ENCODE data around the gene RTCA.
A peak's percentile ranks its signal among the peaks of the same experiment; 100 is the strongest.
"Not testable (repeated sequence)": the region's sequence is repeated elsewhere in the genome, so short reads cannot be mapped to it uniquely, and the experiment has no call there.

RTCA gene

DNA sequence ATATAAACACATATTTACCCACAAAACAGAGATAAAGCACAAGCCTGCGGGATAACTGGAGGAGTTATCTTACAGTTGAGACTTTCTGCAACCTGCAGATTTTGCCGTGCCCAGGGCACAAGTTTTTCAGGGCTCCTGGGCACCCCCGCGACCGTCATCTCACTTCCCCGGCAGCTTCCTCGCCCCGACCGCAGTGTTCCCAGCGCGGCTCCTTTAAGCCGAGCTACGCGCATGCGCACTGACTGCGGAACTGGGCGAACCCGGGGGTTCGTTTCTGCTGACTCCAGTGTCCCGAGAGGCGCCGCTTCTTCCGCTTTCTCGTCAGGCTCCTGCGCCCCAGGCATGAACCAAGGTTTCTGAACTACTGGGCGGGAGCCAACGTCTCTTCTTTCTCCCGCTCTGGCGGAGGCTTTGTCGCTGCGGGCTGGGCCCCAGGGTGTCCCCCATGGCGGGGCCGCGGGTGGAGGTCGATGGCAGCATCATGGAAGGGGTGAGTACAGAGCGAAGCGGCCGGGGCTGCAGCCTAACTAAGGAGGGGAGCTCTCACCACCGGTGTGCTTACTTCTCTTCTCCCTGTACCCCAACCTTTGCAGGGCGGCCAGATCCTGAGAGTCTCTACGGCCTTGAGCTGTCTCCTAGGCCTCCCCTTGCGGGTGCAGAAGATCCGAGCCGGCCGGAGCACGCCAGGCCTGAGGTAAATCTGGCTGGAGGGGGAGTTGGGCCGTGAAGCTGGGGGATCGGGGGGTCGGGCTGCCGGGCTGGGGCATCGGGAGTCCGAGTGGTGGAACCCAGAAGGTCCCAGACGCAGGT, at the start of gene RTCA:
Gene RTCA (plus strand): TSS at position 286 of the 810 bp plus-strand sequence. CDS start 160 bp downstream, at position 446.
- DNase-seq (ENCODE audit: low spot score), result peak; percentile 93

DNA sequence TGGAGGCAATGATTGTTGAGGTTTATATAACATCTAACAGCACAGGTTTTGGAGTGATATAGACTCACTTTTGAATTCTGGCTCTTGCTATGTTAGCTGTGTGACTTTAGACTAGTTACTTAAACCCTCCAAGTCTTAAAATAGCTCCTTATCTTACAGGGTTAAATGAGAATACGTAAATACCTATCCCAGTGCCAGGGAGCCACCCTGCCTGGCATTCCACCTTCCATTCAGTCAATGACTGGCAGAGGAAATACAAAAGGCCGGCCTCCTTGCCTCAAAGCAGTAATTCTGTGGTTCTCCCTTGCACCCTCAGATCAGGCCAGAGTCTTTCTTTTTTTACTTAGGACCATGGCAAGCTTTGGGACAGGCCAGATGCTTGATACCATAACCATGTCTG, 48.2 kb upstream of the RTCA start:
- no peak for DNase-seq (ENCODE audit: low spot score)

DNA sequence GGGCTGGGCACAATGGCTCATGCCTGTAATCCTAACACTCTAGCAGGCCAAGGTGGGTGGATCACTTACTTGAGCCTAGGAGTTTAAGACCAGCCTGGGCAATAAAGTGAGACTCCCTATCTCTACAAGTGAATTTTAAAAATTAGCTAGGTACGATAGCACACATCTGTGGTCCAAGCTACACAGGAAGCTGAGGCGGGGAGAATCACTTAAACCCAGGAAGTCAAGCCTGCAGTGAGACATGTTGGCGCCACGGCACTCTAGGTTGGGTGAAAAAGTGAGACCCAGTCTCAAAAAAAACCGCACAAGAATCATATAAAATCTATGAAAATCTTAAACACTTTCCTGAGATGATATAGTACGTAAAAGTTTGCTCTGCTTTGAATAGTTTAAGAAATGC, 46.6 kb upstream of the RTCA start:
- no peak for DNase-seq (ENCODE audit: low spot score)

DNA sequence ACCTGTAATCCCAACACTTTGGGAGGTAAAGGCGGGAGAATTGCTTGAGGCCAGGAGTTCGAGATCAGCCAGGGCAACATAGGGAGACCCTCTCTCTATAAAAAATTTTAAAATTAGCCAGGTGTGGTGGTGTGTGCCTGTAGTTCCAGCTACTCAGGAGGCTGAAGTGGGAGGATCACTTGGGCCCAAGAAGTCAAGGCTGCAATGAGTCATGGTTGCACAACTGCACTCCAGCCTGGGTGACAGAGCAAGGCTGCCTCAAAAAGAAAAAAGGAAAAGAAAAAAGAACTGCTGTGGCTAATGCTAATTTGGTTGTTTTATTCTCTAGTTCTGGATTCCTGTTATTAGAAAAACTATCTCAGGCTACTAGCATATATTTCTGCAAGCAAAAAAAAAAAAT, 46.1 kb upstream of the RTCA start:
- no peak for DNase-seq (ENCODE audit: low spot score)

DNA sequence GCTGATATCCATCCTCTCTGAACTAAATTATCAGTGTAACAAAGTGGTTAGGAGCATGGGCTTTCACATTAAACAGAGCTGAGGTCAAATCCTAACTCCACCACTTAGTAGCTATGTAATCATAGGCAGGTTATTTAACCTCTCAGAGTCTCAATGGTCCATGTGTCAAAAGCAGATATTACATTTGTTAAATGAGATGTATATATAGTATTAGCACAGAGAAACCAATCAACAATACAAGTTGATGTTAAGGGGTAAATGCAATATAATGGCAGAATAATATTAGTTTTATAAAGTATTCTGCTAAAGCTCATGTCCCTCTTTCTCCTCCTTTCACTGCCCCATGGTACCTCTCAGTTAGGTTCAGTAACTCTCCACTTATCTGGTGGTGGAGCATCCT, 43.6 kb upstream of the RTCA start:
- no peak for DNase-seq (ENCODE audit: low spot score)

DNA sequence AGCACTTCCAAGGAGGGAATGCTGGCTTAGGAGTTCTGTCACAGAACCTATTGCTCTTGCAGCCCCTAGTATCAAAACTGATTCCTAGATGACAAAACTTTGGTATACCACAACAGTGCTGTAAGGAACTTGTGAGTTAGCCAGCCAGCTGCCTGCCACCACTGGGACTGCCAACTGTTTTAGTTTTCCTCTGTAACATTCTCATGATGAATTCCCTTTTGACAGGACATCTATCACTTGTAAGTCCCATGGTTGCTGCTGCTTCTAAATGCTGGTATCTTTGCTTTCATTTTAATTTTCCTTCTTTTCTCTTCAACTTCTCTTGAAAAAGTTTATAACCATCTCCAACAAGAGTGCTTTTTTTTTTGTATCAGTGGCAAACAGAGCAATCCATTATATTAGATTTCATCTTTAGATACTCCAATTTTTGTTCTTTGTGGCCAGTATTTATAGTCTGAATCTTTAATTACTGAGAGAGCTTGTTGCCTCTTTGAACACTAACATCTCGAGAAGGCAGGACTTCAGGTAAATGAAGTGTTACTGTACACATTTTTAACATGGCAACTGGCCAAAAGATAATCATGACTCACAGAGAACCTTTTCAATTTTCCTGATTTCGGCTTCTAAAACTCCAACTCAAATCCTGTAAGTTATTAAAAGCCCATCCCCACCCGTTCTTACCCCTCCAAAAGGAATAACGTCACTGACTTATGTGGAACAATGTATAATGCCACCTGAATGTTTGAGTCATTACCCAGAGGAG, 36.2 kb upstream of the RTCA start:
- DNase-seq (ENCODE audit: low spot score), result no peak

DNA sequence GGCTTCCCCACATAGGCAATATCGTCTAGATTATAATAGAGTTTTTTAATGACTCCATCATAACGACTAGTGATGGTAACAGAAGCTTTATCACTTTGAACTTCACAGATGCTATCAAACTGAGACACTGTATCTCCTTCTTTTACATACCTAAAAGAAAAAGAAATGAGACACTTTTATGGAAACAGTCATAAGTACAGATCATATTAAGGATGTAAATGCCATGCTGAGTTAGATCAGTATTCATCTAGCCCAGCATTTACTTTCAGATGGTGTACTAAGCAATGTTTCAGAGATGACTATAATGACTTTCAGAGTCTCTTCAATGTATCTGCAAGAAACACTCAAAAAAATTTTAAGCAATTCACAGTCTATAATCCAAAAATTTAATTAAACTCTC, 35.3 kb upstream of the RTCA start:
- DNase-seq (ENCODE audit: low spot score), result no peak

DNA sequence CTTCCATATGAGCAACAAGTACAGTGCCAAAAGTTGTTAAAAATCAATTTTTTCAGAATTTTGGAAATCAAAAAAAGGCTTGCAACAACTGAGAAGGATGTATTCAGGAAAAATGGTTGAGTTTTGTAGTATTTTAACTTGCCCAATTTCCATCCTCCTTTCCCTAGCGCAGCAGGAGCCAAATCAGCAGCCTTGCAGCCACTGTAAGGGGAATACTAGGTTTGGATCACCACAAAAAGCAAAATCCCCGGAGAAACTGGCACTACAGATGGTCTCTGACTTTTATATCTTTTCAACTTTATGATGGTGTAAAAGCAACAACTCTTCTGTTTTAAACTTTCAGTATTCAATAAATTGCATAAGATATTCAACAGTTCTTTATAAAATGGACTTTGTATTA, 34.3 kb upstream of the RTCA start:
- no peak for DNase-seq (ENCODE audit: low spot score)

DNA sequence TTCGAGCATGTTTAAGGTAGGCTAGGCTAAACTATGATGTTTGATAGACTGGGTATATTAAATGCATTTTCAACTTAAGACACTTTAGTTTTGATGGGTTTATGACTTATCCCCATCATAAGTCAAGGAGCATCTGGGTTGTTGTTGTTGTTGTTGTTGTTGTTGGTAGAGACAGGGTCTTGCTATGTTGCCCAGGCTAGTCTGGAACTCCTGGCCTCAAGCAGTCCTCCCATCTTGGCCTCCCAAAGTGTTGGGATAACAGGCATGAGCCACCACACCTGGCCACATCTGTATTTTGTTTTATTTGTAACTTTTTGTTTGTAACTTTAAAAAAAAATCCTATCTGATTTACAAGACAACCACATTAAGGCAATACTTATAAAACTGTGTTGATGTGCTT, 33.9 kb upstream of the RTCA start:
- DNase-seq (ENCODE audit: low spot score), result no peak

DNA sequence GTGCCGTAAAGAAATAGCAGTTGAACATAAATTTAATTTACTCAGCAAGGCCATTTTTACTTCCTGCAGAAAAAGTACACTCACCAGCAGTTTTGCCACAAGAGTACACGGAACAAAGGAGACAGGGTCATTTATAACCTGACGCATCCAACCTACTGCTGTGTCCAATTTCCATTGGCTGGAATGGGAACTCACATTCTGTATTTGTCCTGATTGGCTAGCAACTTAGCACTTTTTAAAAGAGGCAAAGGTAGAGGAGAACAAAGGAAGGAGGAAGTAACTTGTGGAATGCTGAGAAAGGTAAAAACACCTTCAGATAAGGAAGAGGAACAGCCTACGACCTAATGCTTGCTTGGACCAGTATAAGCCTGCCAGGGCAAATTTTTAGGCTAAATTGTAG, 32.5 kb upstream of the RTCA start:
- not testable (repeated sequence) for DNase-seq (ENCODE audit: low spot score)

DNA sequence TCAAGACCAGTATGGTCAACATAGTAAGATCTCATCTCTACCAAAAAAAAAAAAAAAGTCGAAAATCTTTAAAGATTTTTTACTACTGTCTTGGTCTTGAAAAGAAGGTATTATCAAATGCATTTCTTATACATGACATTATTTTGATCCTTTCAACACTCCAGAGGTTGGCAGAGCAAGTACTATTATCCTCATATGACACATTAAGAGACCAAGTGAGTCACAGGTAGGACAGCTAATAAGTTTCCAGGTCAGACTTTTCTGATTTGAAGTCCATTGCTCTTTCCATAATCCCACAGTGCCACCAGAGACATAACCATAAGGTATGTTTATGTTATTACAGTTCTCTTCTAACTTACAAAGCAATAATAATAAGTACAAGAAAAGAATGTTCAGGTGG, 31.6 kb upstream of the RTCA start:
- DNase-seq (ENCODE audit: low spot score), result no peak

DNA sequence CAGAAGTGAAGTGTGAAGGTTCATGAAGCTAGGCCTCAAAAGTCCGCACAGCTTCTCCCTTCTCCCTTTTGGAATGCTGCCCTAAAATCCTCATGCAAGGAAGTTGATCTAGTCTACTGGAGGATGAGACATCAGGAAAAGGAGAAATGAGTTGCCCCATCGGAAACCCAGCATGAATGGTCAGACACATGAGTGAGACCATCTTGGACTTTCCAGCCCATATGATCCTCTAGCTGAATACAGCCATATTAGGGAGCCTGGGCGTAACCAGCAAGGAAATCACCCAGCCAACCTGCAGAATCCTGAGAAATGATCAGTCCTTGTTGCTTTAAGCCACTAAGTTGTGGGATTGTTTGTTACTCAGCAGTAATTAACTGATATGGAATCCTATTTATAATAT, 28.9 kb upstream of the RTCA start:
- DNase-seq (ENCODE audit: low spot score), result no peak

DNA sequence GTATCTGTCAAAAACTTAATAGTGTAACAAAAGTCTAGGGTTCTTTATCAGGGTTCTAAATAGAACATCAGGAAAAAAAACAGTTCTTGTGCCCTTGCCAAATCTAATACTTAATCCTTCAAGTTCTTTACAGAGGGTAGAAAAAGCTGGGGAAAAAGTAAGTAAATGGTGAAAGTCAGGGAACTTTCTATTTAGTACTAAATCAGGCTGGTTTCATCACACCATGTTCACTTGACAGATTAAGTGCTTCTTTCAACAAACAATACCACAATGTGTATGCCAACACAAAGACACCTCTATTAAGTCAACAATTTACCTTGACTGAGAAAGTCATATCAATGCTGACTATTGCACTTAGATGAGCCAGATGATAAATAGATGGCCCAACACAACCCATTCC, 26.1 kb upstream of the RTCA start:
- no peak for DNase-seq (ENCODE audit: low spot score)

DNA sequence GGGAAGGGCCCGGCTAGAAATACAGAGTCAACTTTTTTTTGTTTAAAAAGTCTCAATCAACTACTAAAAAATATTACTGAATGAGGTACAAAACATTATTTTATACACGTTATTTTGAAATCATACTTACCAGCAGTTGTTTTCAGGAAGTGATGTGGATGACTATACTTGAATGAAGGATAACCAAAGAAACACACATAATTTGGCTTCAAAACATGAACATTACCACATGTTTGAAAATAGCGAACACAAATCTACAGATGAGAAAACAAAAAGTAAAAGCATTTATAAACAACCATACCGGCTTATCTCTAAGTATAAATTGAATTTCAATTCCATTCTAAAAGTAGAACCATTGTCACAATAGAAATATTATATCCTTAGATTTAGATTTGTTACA, 25.4 kb upstream of the RTCA start:
- DNase-seq (ENCODE audit: low spot score), result no peak

DNA sequence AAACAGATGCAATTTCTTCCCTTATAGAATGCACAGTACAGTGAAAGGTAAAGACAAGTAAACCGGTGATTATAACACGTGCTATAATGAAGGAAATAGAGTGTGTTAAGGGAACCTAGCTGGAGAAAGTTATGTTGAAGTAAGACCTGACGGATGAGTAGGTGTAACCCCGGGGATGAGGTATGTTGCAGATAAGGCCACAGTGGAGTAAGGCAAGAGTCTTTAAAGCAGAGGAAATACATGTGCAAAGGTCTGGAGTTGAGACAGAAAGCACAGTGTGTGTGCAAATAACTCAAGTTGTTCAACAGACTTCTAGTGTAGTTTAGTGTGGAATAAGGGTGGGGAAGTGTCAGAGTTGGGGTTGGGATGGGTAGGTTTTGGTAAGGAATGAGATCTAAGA, 19.3 kb upstream of the RTCA start:
- no peak for DNase-seq (ENCODE audit: low spot score)

DNA sequence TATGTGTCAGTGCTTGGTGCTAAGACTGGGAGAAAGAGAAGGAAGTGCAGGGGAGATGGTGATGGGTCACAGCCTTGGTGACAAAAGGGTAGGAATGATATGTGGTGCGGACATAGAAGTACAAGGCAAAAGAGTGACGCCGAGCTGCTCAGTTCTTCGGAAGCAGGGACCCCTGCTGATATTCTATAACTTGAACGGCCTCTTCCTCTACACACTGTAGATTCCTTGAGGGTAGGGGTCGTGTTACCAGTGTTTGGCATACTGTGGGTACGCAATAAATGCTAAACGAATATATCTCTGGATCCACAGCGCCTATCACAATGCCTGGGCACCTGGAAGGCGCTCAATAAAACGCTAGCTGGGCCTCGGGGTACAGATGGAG, 16.9 kb upstream of the RTCA start:
- DNase-seq (ENCODE audit: low spot score), result no peak

DNA sequence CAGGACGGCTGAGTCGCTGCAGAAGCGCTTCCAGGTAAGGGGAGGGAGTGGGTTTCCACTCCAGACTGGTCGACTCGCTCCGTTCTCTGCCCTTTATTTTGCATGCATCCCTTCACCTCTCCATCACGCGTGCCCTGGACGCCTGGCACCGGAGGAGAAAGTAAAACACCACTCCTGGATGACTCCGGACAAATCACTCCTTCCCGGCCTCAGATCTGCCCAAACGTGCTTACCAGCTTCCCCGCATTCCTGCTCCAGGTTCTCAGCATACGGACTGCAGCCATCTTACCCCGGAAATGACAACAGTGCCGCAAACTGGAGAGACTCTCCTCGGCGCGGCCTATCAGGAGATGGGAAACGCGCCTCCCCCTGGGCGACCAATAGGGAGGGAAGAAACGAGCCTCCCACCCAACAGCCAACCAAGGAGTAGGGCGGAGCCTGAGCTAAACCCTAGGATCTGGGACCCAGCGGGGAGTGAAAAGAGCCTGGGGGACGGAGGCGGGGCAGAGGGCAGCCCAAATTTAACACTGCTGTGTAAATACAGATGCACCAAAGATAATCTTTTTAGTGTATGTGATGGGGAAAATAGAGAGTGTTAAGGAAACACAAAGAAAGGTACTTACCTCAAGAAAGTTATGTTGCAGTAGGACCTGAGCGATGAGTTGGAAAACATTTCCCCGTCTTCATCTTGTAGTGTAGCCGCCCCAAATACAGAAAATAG, 16.3 kb upstream of the RTCA start, which contains the start of gene DBT:
Gene DBT (minus strand): TSS at position 298 of the 721 bp plus-strand sequence. CDS start 14 bp downstream, at position 284.
- peak; percentile 98 for DNase-seq (ENCODE audit: low spot score)

DNA sequence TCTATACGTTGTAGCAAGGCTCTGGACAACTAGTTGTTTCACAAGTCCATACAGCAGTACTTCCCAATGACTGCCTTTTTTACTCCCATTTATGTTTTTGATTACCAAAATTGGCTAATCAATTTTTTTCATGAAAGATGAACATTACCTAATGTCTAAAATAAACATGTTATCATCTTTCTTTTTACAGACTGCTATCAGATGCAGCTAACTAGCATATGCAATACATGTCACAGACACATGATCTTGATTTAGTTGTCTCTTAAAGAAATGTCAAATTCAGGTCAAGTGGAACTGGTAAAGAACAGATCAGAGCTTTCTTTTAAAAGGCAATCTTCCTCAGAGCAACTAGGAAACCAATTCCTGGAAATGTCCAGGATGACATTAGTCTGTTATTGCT, 15.8 kb upstream of the RTCA start:
- no peak for DNase-seq (ENCODE audit: low spot score)

DNA sequence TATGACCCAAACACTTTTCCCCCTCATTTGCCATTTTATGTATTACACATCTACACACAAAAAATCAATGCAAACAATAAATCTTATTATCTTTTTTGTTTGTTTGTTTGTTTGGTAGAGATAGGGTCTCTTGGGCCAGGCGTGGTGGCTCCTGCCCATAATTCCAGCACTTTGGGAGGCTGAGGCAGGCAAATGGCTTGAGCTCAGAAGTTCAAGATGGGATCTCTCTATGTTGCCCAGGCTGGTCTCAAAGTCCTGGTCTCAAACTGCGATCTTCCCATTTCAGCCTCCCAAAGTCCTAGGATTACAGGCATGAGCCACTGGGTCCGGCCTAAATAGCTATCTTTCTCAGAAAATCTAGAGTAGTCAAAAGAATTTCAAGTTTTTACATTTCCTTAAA, 15.2 kb upstream of the RTCA start:
- no peak for DNase-seq (ENCODE audit: low spot score)

DNA sequence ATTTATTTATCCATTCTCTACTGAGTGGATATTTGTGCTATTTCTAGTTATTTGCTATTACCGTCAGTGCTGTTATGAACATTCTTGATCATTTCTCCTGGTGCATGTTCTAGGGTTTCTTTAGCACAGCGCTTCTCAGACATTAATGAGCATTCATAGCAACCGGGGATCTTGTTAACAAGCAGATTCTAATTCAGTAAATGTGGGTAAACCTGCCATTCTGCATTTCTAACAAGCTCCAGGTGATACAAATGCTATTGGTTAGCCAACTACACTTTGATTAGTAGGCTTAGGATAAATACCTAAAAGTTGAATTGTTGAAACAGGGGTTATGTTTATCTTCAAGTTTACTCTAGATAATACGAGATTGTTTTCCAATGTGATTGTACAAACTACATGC, 13.1 kb upstream of the RTCA start:
- no peak for DNase-seq (ENCODE audit: low spot score)

DNA sequence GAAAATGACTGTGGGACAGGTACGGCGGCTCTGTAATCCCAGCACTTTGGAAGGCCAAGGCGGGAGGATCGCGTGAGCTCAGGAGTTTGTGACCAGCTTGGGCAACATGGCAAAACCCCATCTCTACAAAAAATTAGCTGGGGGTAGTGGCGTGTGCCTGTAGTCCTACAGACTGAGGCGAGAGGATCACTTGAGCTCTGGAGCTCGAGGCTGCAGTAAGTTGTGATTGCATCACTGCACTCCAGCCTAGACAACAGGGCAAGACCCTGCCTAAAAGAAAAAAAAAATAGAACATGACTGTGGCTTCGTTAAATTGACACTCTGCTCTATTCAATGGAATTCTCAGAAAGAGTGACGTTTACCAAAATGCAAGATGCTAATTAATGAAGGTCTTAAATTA, 12.5 kb upstream of the RTCA start:
- DNase-seq (ENCODE audit: low spot score), result no peak

DNA sequence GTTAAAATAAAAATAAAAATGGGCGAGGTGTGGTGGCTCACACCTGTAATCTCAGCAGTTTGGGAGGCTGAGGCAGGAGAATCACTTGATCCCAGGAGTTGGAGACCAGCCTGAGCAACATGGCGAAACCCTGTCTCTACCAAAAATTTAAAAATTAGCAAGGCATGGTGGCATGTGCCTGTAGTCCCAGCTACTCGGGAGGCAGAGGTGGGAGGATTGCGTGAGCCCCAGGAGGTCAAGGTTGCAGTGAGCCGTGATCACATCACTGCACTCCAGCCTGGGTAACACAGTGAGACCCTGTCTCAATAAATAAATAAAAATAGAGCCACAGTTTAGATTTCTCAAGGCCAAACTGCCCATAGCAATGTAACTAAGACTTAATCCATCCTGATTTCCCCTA, 9.7 kb upstream of the RTCA start:
- DNase-seq (ENCODE audit: low spot score), result not testable (repeated sequence)

DNA sequence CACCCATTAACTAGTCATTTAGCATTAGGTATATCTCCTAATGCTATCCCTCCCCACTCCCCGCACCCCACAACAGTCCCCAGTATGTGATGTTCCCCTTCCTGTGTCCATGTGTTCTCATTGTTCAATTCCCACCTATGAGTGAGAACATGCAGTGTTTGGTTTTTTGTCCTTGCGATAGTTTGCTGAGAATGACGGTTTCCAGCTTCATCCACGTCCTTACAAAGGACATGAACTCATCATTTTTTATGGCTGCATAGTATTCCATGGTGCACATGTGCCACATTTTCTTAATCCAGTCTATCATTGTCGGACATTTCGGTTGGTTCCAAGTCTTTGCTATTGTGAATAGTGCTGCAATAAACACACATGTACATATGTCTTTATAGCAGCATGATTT, 7.6 kb upstream of the RTCA start:
- not testable (repeated sequence) for DNase-seq (ENCODE audit: low spot score)

Data from globus pallidus (tissue), 1 donor.